ENCODE results near the gene NAT8L. TPM values are rescaled to one million over a fixed set of nuclear protein-coding genes. Genes with fewer than 3 reads are reported as not detected.

The NAT8L gene
- total RNA-seq, 4 donors from 2014 or later = under 0.01 to 0.45 (median 0.20) TPM

- intact Hi-C loops (cut with DNase I) = no loop called here
- no peak overlapping the region for H3K27ac ChIP-seq (replicated peaks in 1 of 4)
- DNase-seq (ENCODE audit: extremely low spot score) = peak; percentile 50
- TF ChIP-seq EP300 (IDR thresholded peaks at IDR 0.05) = no peak
- TF ChIP-seq POLR2A (IDR thresholded peaks at IDR 0.05; ENCODE audit: low read depth) = no peak
- no peak for TF ChIP-seq CTCF (IDR thresholded peaks at IDR 0.05)
- TF ChIP-seq POLR2AphosphoS5 (IDR thresholded peaks at IDR 0.05) = no peak
- H3K4me3 ChIP-seq = no peak overlapping the region
- H3K4me1 ChIP-seq = no peaks in the 10 kb centered on the region
- H3K9me3 ChIP-seq = peaks cover 0 to 12% (median 0%) of the 10 kb centered on the region in 4 donors
- WGBS = 92% methylated on average over 4 of the region's 6 CpGs
- no peaks in the 10 kb centered on the region for H3K27me3 ChIP-seq
- H3K36me3 ChIP-seq = peaks cover 0 to 4% (median 0%) of the 10 kb centered on the region in 4 donors
Observed at GRCh38 chr4:2092669-2093053, 33.5 kb downstream of the NAT8L start.

- 93% methylated on average over 6 of the region's 6 CpGs for WGBS
- TF ChIP-seq CTCF (IDR thresholded peaks at IDR 0.05) (no peak), POLR2AphosphoS5 (IDR thresholded peaks at IDR 0.05) (no peak), EP300 (IDR thresholded peaks at IDR 0.05) (no peak), POLR2A (IDR thresholded peaks at IDR 0.05; ENCODE audit: low read depth) (no peak)
- H3K9me3 ChIP-seq = peaks cover 0 to 12% (median 0%) of the 10 kb centered on the region in 4 donors
- H3K27ac ChIP-seq (replicated peaks in 1 of 4) = no peak overlapping the region
- H3K27me3 ChIP-seq = no peaks in the 10 kb centered on the region
- peak; percentile 68 for DNase-seq (ENCODE audit: extremely low spot score)
- H3K4me3 ChIP-seq = no peak overlapping the region
- intact Hi-C loops (cut with DNase I) = no loop called here
- H3K36me3 ChIP-seq = peaks cover 0 to 4% (median 0%) of the 10 kb centered on the region in 4 donors
- H3K4me1 ChIP-seq = no peaks in the 10 kb centered on the region
Observed at GRCh38 chr4:2093265-2093664, 34.1 kb downstream of the NAT8L start.

- no peak overlapping the region for H3K27ac ChIP-seq (replicated peaks in 1 of 4)
- WGBS = 91% methylated on average over 4 of the region's 4 CpGs
- no peak overlapping the region for H3K4me3 ChIP-seq
- no peaks in the 10 kb centered on the region for H3K27me3 ChIP-seq
- intact Hi-C loops (cut with DNase I) = no loop called here
- H3K9me3 ChIP-seq = peaks cover 0 to 12% (median 0%) of the 10 kb centered on the region in 4 donors
- no peaks in the 10 kb centered on the region for H3K4me1 ChIP-seq
- peaks cover 0 to 4% (median 0%) of the 10 kb centered on the region in 4 donors for H3K36me3 ChIP-seq
- TF ChIP-seq CTCF (IDR thresholded peaks at IDR 0.05) (no peak), POLR2AphosphoS5 (IDR thresholded peaks at IDR 0.05) (no peak), EP300 (IDR thresholded peaks at IDR 0.05) (no peak), POLR2A (IDR thresholded peaks at IDR 0.05; ENCODE audit: low read depth) (no peak)
- DNase-seq (ENCODE audit: extremely low spot score) = peak; percentile 42
Observed at GRCh38 chr4:2094545-2094944, 35.4 kb downstream of the NAT8L start.

GRCh38 chr4:2095236-2096072, 36.3 kb downstream of the NAT8L start:
- peak; percentile 70 for DNase-seq (ENCODE audit: extremely low spot score)
- no peak overlapping the region for H3K27ac ChIP-seq (replicated peaks in 1 of 4)
- WGBS = 90% methylated on average over 16 of the region's 16 CpGs
- H3K27me3 ChIP-seq = no peaks in the 10 kb centered on the region
- H3K4me3 ChIP-seq = no peak overlapping the region
- no peak for TF ChIP-seq EP300 (IDR thresholded peaks at IDR 0.05)
- TF ChIP-seq CTCF (IDR thresholded peaks at IDR 0.05) = no peak
- no peak for TF ChIP-seq POLR2AphosphoS5 (IDR thresholded peaks at IDR 0.05)
- TF ChIP-seq POLR2A (IDR thresholded peaks at IDR 0.05; ENCODE audit: low read depth) = no peak
- intact Hi-C loops (cut with DNase I) = no loop called here
- peaks cover 0 to 12% (median 0%) of the 10 kb centered on the region in 4 donors for H3K9me3 ChIP-seq
- peaks cover 0 to 4% (median 0%) of the 10 kb centered on the region in 4 donors for H3K36me3 ChIP-seq
- H3K4me1 ChIP-seq = no peaks in the 10 kb centered on the region

Data from esophagus muscularis mucosa (tissue), 4 donors.